GM06990 (cell line): ENCODE measurements around the gene TMEM198.

Source experiments
- DNase-seq: peaks from one replicate; pipeline ENCODE4 v3.0.0-alpha.2; 2011; ENCODE audit not compliant: insufficient read length; ENCODE audit errors: extremely low read depth
- H3K27me3 ChIP-seq: replicated peaks from 2 replicates; pipeline ENCODE4 v1.6.0; 2011; ENCODE audit warnings: low read length; ENCODE audit not compliant: control insufficient read depth, insufficient read depth
- H3K36me3 ChIP-seq: 2 replicates; pipeline ENCODE4 v1.5.1; 2011; ENCODE audit warnings: low read length; ENCODE audit not compliant: control insufficient read depth, insufficient read depth
- H3K4me3 ChIP-seq: replicated peaks from 2 replicates; pipeline ENCODE4 v1.5.1; 2011; ENCODE audit warnings: low read depth, mild to moderate bottlenecking, control low read depth, low read length
- TF ChIP-seq, protein P1 (sequence below): IDR thresholded peaks from 2 replicates; pipeline ENCODE4 v1.5.1; 2011; ENCODE audit warnings: low read length, control low read depth, mild to moderate bottlenecking, inconsistent platforms; ENCODE audit not compliant: insufficient read depth, poor library complexity, severe bottlenecking

TMEM198 gene

DNA sequence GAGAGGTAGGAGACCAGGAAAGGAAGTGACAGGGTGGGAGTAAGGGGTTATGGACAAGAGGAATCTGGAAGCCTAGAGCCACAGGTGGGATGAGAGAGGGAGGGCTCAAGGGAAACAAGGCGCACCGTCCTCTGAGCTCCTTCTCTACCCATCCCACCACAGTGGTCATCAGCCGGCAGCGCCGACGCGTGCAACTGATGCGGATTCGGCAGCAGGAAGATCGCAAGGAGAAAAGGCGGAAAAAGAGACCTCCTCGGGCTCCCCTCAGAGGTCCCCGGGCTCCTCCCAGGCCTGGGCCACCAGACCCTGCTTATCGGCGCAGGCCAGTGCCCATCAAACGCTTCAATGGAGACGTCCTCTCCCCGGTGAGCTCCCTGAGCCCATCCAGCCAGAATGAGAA lies 5.2 kb downstream of the TMEM198 start:
- DNase-seq: no peak
- Histone ChIP-seq H3K4me3 (no peak overlapping the region), H3K27me3 (peaks cover 2% of the 10 kb centered on the region), H3K36me3 (no peaks in the 10 kb centered on the region)
- TF ChIP-seq, protein P1, sequence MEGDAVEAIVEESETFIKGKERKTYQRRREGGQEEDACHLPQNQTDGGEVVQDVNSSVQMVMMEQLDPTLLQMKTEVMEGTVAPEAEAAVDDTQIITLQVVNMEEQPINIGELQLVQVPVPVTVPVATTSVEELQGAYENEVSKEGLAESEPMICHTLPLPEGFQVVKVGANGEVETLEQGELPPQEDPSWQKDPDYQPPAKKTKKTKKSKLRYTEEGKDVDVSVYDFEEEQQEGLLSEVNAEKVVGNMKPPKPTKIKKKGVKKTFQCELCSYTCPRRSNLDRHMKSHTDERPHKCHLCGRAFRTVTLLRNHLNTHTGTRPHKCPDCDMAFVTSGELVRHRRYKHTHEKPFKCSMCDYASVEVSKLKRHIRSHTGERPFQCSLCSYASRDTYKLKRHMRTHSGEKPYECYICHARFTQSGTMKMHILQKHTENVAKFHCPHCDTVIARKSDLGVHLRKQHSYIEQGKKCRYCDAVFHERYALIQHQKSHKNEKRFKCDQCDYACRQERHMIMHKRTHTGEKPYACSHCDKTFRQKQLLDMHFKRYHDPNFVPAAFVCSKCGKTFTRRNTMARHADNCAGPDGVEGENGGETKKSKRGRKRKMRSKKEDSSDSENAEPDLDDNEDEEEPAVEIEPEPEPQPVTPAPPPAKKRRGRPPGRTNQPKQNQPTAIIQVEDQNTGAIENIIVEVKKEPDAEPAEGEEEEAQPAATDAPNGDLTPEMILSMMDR: no peak

DNA sequence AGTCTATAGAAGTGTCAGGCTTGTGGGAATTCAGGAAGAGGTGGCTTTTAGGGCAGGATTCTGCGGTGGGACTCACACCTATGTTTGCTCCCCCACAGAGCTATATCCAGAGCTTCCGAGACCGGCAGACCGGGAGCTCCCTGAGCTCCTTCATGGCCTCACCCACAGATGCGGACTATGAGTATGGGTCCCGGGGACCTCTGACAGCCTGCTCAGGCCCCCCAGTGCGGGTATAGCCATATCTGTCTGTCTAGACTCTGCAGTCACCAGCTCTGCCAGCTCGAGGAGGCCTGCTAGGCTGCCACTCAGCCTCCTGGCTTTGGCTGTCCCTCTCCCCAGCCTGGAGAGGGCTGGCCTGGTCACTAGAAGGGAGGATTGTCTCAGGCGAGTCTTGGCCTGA lies 5.8 kb downstream of the TMEM198 start:
- Histone ChIP-seq H3K4me3 (no peak overlapping the region), H3K36me3 (no peaks in the 10 kb centered on the region), H3K27me3 (peaks cover 2% of the 10 kb centered on the region)
- TF ChIP-seq, protein P1: no peak
- DNase-seq: no peak

DNA sequence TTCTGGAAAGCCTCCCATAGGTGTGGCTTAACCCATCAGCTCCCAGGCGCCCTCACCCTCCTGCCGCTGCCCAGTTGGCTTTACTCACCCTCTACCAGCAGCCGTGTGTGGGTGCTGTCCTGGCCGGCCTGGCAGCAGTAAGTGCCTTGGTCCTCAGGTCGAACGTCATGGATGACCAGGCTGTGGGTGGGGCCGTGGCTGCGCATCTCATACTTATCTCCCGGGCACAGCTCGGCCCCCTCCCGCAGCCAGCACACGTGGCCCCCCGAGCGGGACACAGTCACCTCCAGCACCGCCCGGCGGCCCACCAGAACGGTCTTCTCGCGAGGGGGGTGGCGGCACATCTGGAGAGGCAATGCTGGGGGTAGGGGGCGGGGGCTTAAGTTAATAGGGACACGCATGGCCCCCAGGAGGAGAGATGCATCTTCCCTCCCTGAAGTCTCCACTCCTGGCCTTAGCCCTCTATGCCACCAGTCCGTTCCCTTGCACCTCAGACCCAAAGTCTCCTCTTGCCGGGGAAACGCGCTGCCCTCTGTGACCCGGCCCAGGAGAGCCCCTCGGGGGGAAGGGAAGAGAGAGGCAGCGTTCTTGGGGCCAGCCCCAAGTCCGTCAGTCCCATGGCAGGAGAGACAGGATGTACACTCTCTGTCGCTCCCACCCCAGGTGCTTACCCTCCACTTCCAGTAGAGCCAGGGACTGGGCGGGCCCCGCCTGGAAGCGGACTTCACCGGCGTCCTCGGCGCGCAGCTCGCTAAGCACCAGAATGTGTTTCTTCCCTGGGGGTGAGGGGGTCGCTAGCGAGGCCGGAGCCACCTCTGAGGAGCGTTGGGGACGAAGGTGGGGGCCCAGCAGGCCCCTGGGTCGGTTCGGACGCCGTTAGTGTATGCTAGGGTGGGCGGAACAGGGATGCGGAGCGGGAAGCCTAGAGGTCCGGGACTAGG lies 7.9 kb downstream of the TMEM198 start:
- peak; percentile 36 for DNase-seq
- peak overlapping the region; percentile 59 for H3K4me3 ChIP-seq

GRCh38 chr2:219552382-219553167 lies 8.7 kb downstream of the TMEM198 start:
- peak; percentile 86 for DNase-seq
- Histone ChIP-seq H3K4me3 (peak overlapping the region; percentile 59), H3K27me3 (peaks cover 2% of the 10 kb centered on the region), H3K36me3 (no peaks in the 10 kb centered on the region)
- TF ChIP-seq, protein P1: no peak

More for the DNA sequence above, 7.9 kb downstream of the TMEM198 start:
- Histone ChIP-seq H3K27me3 (peaks cover 2% of the 10 kb centered on the region), H3K36me3 (no peaks in the 10 kb centered on the region)
- TF ChIP-seq, protein P1: no peak

GRCh38 chr2:219553168-219553417 lies 9.3 kb downstream of the TMEM198 start:
- TF ChIP-seq, protein P1: no peak

More at GRCh38 chr2:219553168-219553417, 9.3 kb downstream of the TMEM198 start:
- H3K27me3 ChIP-seq: peaks cover 2% of the 10 kb centered on the region
- no peak for DNase-seq
- no peak overlapping the region for H3K4me3 ChIP-seq
- no peaks in the 10 kb centered on the region for H3K36me3 ChIP-seq
